ENCODE measurements around the gene KCNE3. TPM values are rescaled to one million over a fixed set of nuclear protein-coding genes. Genes with fewer than 3 reads are reported as not detected.

The KCNE3 gene, protein sequence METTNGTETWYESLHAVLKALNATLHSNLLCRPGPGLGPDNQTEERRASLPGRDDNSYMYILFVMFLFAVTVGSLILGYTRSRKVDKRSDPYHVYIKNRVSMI
- polyA plus RNA-seq (2012; ENCODE audit: missing spikeins) = not detected

DNA sequence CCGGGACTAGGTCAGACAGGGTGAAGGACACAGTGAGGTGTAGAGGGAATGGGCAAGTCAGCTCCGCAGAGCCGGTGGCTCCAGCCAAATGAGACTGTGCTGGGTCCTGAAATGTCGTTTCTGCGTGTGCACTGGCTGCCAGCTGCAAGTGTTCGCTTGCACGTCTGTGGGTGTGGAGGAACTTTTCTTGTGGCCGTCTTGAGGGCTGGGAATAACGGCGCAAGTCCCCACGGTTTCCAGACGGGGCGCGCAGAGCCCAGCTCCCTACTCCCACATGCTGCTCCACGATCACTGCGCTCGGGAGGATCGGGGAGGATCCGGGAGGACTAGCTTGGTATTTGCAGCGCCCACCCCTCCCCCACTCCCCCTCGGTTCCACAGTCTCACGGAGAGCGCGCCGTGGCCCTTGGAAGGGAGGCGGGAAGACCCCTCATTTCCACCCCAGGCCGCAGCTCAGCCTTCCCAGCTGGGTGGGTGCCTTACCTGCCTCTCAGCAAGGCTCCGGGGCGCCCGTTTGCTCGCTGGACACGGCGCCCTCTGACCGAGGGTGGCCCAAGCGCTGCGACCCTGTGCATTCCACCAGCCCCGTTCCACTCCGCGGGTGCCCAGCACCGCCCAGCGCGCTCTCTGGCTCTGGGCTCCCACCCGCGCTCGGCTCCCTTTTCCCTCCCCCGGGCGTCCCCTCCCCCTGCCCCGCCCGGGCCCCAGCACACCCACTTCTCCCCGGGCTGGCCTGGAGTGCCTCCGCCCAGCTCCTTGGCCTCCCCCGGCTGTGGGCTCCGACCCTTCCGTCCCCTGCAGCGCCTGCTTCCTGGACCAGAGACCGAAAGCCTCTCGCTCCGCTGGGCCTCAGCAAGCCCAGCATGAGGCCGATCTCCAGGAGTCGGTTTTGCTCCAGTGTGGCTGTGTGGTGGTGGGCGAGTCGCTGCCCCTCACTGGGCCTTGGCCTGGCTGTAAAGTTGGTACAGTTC is at the start of gene KCNE3:
Gene KCNE3 (minus strand): TSS at position 634 of the 970 bp plus-strand sequence. CDS start 9,986 bp downstream, outside the sequence.
- FAIRE-seq (no peak), DNase-seq (ENCODE audit: insufficient read length) (no peak)
- no peak for TF ChIP-seq POLR2A (IDR thresholded peaks at IDR 0.05; ENCODE audit: low read depth, low read length)

DNA sequence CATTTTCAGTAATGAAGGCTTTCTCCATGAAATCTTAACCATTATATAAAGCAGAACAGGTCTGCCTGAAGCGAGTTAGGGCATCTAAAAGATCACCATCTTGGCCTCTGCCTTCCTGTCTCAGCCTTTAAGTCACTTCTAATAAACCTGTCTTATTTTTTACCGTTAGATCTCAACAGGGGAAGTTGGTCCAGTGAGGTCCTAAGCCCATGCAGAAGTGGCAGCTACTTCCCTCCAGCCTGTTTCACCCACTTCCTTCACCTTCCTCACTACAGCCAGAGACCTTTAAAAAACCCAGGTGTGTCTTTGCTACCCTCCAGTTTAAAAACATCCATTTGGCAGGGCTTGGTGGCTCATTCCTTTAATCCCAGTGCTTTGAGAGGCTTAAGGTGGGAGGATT is 40.2 kb upstream of the KCNE3 start:
- DNase-seq (ENCODE audit: insufficient read length) (no peak), FAIRE-seq (no peak)
- TF ChIP-seq POLR2A (IDR thresholded peaks at IDR 0.05; ENCODE audit: low read depth, low read length) (no peak), POLR2AphosphoS5 (IDR thresholded peaks at IDR 0.05; ENCODE audit: low read depth, low read length) (no peak), TAF1 (IDR thresholded peaks at IDR 0.05; ENCODE audit: borderline replicate concordance, low read depth, low read length) (no peak)

DNA sequence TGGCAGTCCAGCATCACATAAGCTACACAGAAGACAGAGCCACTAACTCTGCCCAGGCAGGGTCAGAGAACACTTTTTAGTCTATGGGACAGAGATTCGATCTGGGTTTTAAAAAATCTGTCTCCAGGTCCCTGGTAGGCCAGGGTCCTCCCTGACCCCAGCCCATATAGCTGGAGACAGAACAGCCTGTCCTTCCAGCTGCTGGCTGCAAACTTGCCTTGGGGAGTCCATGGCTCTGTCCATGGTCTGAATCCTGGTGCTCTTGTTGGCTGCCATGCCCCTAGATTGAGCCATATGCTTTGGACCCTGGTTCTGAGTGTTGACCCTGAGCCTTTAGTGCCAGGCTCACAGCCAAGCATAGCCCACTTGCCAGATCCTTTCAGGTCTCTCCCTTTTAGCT is 39.5 kb upstream of the KCNE3 start:
- no peak for TF ChIP-seq POLR2A (IDR thresholded peaks at IDR 0.05; ENCODE audit: low read depth, low read length)
- no peak for TF ChIP-seq POLR2AphosphoS5 (IDR thresholded peaks at IDR 0.05; ENCODE audit: low read depth, low read length)
- TF ChIP-seq TAF1 (IDR thresholded peaks at IDR 0.05; ENCODE audit: borderline replicate concordance, low read depth, low read length) = no peak
- FAIRE-seq (no peak), DNase-seq (ENCODE audit: insufficient read length) (no peak)

DNA sequence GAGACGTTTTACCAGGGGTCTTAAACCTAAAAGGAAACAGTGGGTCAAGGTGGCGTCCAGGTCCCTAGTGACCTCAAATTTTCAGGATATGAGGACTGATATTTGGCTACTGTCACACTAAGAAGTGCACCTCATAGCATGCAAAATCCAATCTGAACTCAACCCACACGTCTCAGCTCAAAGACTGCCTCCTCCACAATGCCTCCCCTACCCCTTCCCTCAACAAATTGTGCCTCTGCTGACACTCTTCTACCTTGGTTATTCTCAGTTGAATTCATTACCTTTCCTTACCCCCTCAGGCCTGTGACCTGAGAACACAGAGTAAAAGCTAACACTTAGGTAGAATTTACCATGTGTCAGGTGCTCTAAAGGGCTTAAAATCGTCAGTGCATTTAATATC is 38.6 kb upstream of the KCNE3 start:
- no peak for FAIRE-seq
- TF ChIP-seq TAF1 (IDR thresholded peaks at IDR 0.05; ENCODE audit: borderline replicate concordance, low read depth, low read length) (no peak), POLR2A (IDR thresholded peaks at IDR 0.05; ENCODE audit: low read depth, low read length) (no peak), POLR2AphosphoS5 (IDR thresholded peaks at IDR 0.05; ENCODE audit: low read depth, low read length) (no peak)
- no peak for DNase-seq (ENCODE audit: insufficient read length)

DNA sequence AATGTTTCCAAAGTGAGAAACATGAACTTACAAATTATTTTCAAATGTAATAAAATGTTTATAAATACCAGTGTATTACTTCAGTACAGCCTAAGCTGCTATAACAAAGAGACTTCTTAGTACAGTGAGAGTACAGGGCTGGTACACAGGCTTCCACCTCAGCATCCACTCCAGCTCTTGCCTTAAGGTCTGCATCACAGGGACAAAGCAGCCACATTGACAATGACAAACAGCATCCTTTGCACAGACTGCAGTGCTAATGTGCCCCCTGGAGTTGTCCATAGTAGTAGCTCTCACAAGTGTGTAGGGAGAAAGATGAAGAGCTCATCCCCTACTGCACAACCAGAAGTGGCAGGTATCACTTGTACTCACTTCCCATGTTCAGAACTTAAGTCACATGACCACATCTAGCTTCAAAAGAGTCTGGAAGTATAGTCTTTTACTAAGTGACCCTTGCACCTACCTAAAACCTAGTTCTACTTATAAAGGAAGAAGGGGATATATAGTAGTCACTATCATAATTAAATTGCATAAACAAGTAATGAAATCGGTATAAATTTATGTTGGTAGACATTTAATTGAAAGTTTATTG is 36.8 kb upstream of the KCNE3 start:
- TF ChIP-seq TAF1 (IDR thresholded peaks at IDR 0.05; ENCODE audit: borderline replicate concordance, low read depth, low read length) = no peak
- TF ChIP-seq POLR2AphosphoS5 (IDR thresholded peaks at IDR 0.05; ENCODE audit: low read depth, low read length) = no peak
- no peak for TF ChIP-seq POLR2A (IDR thresholded peaks at IDR 0.05; ENCODE audit: low read depth, low read length)
- DNase-seq (ENCODE audit: insufficient read length) = no peak
- FAIRE-seq = no peak

DNA sequence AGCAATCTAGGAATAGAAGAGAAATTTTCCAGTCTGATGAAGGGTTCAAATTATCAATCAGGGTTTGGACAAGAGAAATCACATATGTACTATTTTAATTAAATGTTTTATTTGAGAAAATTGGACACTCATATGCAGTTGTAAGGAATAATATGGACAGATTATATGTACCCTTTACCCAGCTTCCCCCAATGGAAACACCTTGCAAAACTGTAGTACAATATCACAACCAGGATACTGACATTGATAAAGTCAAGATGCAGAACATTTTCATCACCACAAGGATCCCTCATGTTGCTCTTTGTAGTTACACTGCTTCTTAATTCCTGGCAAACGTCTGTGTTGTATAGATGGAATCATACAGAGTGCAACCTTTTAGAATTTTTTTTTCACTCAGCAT is 27.6 kb upstream of the KCNE3 start:
- TF ChIP-seq POLR2AphosphoS5 (IDR thresholded peaks at IDR 0.05; ENCODE audit: low read depth, low read length) = no peak
- no peak for FAIRE-seq
- DNase-seq (ENCODE audit: insufficient read length) = no peak

DNA sequence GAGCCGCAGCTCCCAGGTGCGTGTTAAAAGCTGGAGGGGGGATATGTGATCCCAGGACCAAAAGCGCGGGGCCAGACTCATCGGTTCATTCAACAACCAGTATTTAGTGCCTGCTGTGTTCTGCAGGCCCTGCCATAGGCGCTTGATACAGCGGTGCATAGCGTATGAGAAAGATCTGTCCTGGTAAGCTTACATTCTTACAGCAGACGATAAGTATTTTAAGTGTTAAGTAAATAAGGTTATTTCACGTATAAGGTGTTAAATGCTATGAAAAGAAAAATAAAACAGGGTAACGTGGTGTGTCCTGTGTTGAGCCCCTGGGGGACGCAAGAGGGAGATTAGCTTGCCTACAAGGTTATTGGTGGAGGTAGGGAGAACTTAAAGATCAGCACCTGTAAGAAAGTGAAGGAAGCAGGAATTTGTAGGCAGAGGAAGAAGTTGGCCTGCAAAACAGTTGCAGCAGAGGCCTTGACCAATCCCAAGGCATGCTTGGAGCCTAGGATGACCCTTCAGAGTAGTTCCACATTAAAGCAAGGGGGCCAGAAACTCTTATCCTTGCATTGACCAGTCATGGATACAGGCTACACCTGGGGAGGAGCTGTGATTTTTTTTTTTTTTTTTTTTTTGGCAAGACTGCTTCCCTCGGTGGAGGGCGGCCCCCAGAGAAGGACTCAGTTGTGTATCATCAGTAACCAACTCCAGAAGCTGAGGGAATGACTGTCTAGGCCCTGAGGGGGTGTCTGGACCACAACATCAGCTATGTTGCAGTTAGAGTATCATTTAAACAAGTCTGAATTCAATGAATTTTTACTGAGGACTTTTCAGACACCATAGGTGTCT is 26.7 kb upstream of the KCNE3 start:
- FAIRE-seq = peak; percentile 44
- TF ChIP-seq TAF1 (IDR thresholded peaks at IDR 0.05; ENCODE audit: borderline replicate concordance, low read depth, low read length) (no peak), POLR2AphosphoS5 (IDR thresholded peaks at IDR 0.05; ENCODE audit: low read depth, low read length) (no peak), POLR2A (IDR thresholded peaks at IDR 0.05; ENCODE audit: low read depth, low read length) (no peak)
- DNase-seq (ENCODE audit: insufficient read length) = no peak

DNA sequence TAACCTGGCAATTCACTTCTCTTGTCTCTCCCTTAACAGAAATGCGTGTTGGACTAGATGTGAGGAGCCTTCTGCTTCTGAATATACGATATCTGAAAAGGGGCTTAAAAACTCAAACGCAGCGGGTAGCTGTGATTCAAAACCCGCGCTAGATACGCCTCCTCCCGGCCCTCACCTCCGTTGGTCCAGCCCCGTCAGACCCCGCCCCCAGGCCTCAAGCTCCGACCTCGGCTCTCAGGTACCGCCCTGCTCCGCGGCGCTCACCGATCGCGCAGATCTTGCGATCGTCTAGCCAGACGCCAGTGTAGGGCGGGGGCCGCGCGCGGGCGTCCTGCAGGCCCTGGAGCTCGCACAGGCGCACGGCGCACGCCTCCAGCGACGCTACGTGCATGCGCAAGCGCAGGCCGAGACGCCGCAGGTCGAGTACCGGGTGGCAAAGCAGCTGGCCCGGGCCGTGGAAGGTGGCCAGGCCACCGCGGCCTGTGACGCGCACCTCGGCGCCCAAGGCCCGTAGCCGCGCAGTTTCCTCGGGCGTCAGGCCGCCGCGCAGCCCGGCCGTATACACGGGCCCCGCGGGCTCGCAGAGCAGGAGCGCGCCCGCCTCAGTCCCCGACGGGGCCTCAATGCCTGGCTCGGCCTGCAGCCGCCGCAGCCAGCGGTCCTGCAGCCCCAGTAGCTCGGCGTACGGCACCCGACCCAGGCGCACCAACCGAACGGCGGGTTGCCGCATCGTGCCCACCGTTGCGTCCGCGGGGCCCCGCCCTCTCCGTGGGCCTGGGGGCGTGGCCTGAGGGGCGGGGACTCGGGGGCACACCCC is 25.8 kb upstream of the KCNE3 start, which contains the start of gene LIPT2:
Gene LIPT2 (minus strand): TSS at position 751 of the 817 bp plus-strand sequence. CDS start 21 bp downstream, at position 730.
- DNase-seq (ENCODE audit: insufficient read length) = peak; percentile 78
- TF ChIP-seq POLR2AphosphoS5 (IDR thresholded peaks at IDR 0.05; ENCODE audit: low read depth, low read length) = peak; percentile 79
- peak; percentile 87; the same call in 1 of the 2 replicates for TF ChIP-seq POLR2A (IDR thresholded peaks at IDR 0.05; ENCODE audit: low read depth, low read length)
- no peak; the same call in none of the 2 replicates for TF ChIP-seq TAF1 (IDR thresholded peaks at IDR 0.05; ENCODE audit: borderline replicate concordance, low read depth, low read length)
- FAIRE-seq = peak; percentile 100

DNA sequence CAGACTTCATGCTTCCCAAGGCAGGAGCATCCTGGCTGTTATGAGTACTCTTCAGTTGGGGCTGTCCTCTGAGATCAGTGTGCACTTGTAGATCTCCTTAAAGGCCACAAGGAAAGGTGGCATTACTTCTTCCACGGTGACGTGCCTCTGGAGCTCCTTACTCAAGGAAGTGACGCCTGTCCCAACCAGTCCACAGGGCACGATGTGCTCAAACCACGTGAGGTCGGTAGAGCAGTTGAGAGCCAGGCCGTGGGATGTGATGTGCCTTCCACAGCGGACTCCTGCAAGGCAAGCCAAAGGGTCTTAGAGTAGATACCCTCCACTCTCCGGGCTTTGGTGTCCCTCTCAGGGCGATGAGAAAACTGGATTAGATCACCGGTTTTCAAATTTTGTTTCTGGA is 24.7 kb upstream of the KCNE3 start:
- no peak for TF ChIP-seq TAF1 (IDR thresholded peaks at IDR 0.05; ENCODE audit: borderline replicate concordance, low read depth, low read length)
- no peak for TF ChIP-seq POLR2A (IDR thresholded peaks at IDR 0.05; ENCODE audit: low read depth, low read length)
- TF ChIP-seq POLR2AphosphoS5 (IDR thresholded peaks at IDR 0.05; ENCODE audit: low read depth, low read length) = no peak
- FAIRE-seq (no peak), DNase-seq (ENCODE audit: insufficient read length) (no peak)

DNA sequence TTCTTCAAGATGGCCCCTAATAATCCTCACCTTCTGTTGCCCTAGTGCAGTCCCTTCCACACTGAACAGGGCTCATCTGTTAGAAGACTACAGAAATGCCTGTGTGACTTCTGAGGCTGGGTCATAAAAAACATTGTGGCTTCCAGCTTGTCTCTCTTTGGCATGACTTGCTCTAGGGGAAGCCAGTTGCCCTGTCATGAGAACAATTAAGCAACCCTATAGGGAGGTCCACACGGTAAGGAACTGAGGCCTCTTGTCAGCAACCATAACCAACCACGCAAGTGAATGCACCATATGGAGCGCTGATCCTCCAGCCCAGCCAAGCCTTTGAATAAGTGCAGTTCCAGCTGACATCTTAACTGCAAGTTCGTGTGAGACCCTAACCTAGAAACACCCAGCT is 23.6 kb upstream of the KCNE3 start:
- DNase-seq (ENCODE audit: insufficient read length) (no peak), FAIRE-seq (no peak)
- no peak for TF ChIP-seq POLR2AphosphoS5 (IDR thresholded peaks at IDR 0.05; ENCODE audit: low read depth, low read length)
- TF ChIP-seq TAF1 (IDR thresholded peaks at IDR 0.05; ENCODE audit: borderline replicate concordance, low read depth, low read length) = no peak

Measured in GM12892 (cell line).